HEK293 (cell line): Measurements from ENCODE around the gene IL18R1.
A peak's percentile ranks its signal among the peaks of the same experiment; 100 is the strongest.

Experiments
- CTCF ChIA-PET: fragments of 350-600 bp; formaldehyde crosslinking; extraction: SDS; loops from one replicate; lab custom pipeline; 2021; ENCODE audit warnings: antibody characterized with exemption; lab: Yijun Ruan, JAX
- POLR2A ChIA-PET: fragments of 300-600 bp; formaldehyde crosslinking; extraction: SDS; loops from one replicate; lab custom pipeline; 2020; ENCODE audit warnings: antibody characterized with exemption, inconsistent platforms; lab: Yijun Ruan, JAX
- H3K27ac ChIP-seq: fragments of 200-500 bp; sonication (Bioruptor generic); 2 replicates; pipeline ENCODE4 v1.5.1; 2014; ENCODE audit warnings: low read depth, low read length, control low read depth, inconsistent platforms; ENCODE audit errors: extremely low read depth
- H3K36me3 ChIP-seq, 2 experiments: fragments of 200-500 bp in 1 of 2; sonication (Bioruptor generic) in 1 of 2; 1 replicate in 1 of 2; 2 replicates in 1 of 2; pipeline ENCODE4 v1.5.1; 2014 to 2017; ENCODE audit warnings: inconsistent platforms in 2 of 2, low read length in 2 of 2; ENCODE audit not compliant: control insufficient read depth in 2 of 2, insufficient read depth in 1 of 2
- H3K4me1 ChIP-seq: fragments of 200-500 bp; sonication (Bioruptor generic); 2 replicates; pipeline ENCODE4 v1.5.1; 2014; ENCODE audit warnings: mild to moderate bottlenecking, low read length, inconsistent platforms; ENCODE audit not compliant: control insufficient read depth, insufficient read depth
- H3K4me3 ChIP-seq: 2 replicates; pipeline ENCODE4 v1.5.1; 2011; ENCODE audit warnings: low read depth, mild to moderate bottlenecking, control low read depth, low read length, moderate library complexity
- H3K9me3 ChIP-seq: fragments of 200-500 bp; sonication (Bioruptor generic); 2 replicates; pipeline ENCODE4 v1.5.1; 2014; ENCODE audit warnings: low read depth, low read length, inconsistent platforms; ENCODE audit not compliant: control insufficient read depth, insufficient read depth
- REST ChIP-seq: fragments of 450-650 bp; formaldehyde crosslinking; IDR thresholded peaks from 2 replicates; pipeline ENCODE4 v1.5.1; 2016; ENCODE audit warnings: missing biosample characterization, missing genetic modification characterization
- ZBTB44 ChIP-seq: fragments of 450-650 bp; IDR thresholded peaks from 2 replicates; pipeline ENCODE4 v1.5.1; 2018; ENCODE audit warnings: missing biosample characterization, mild to moderate bottlenecking, missing genetic modification characterization
- ZIC2 ChIP-seq: fragments of 450-650 bp; formaldehyde crosslinking; IDR thresholded peaks from 2 replicates; pipeline ENCODE4 v1.5.1; 2016; ENCODE audit warnings: missing biosample characterization, missing genetic modification characterization
- ZNF26 ChIP-seq: fragments of 450-650 bp; formaldehyde crosslinking; IDR thresholded peaks from 2 replicates; pipeline ENCODE4 v1.5.1; 2016; ENCODE audit warnings: missing biosample characterization, missing genetic modification characterization
- ZNF280D ChIP-seq: fragments of 450-650 bp; formaldehyde crosslinking; IDR thresholded peaks from 2 replicates; pipeline ENCODE4 v1.5.1; 2016; ENCODE audit warnings: missing biosample characterization, missing genetic modification characterization
- ZNF426 ChIP-seq: fragments of 450-650 bp; formaldehyde crosslinking; IDR thresholded peaks from 2 replicates; pipeline ENCODE4 v1.5.1; 2017; ENCODE audit warnings: missing biosample characterization, missing genetic modification characterization, mild to moderate bottlenecking, inconsistent platforms, moderate library complexity
- ZNF488 ChIP-seq: fragments of 450-650 bp; formaldehyde crosslinking; IDR thresholded peaks from 2 replicates; pipeline ENCODE4 v1.5.1; 2016; ENCODE audit warnings: missing biosample characterization, missing genetic modification characterization
- ZNF514 ChIP-seq: fragments of 450-650 bp; formaldehyde crosslinking; IDR thresholded peaks from 2 replicates; pipeline ENCODE4 v1.5.1; 2016; ENCODE audit warnings: missing biosample characterization, missing genetic modification characterization
- ZNF530 ChIP-seq: fragments of 450-650 bp; formaldehyde crosslinking; IDR thresholded peaks from 2 replicates; pipeline ENCODE4 v1.5.1; 2016; ENCODE audit warnings: low read depth, missing biosample characterization, missing genetic modification characterization
- ZNF571 ChIP-seq: fragments of 450-650 bp; formaldehyde crosslinking; IDR thresholded peaks from 2 replicates; pipeline ENCODE4 v1.5.0; 2017; ENCODE audit warnings: missing biosample characterization, missing genetic modification characterization
- ZNF585B ChIP-seq: fragments of 450-650 bp; formaldehyde crosslinking; IDR thresholded peaks from 2 replicates; pipeline ENCODE4 v1.5.1; 2016; ENCODE audit warnings: missing biosample characterization, missing genetic modification characterization
- ZNF645 ChIP-seq: fragments of 450-650 bp; formaldehyde crosslinking; IDR thresholded peaks from 2 replicates; pipeline ENCODE4; 2016; ENCODE audit warnings: missing biosample characterization, missing genetic modification characterization
- ZSCAN18 ChIP-seq: fragments of 450-650 bp; formaldehyde crosslinking; IDR thresholded peaks from 2 replicates; pipeline ENCODE4 v1.5.1; 2016; ENCODE audit warnings: missing biosample characterization, missing genetic modification characterization
- ZSCAN4 ChIP-seq: fragments of 450-650 bp; formaldehyde crosslinking; IDR thresholded peaks from 2 replicates; pipeline ENCODE4 v1.5.1; 2017; ENCODE audit warnings: missing biosample characterization, missing genetic modification characterization

IL18R1 gene

GRCh38 chr2:102361632-102362241, 6.1 kb downstream of the IL18R1 start (continued):
- no peak for TF ChIP-seq ZNF26 (tag by site-specific recombination)
- TF ChIP-seq ZSCAN4, result no peak
- TF ChIP-seq ZNF571 (tag by site-specific recombination), result no peak
- TF ChIP-seq ZNF280D (tag by site-specific recombination), result no peak
- no peak for TF ChIP-seq ZBTB44 (tag by site-specific recombination)
- TF ChIP-seq, all 188 proteins: peak for 0

GRCh38 chr2:102365763-102366162, 10.2 kb downstream of the IL18R1 start:
- ChIA-PET CTCF (interaction anchor here (1.0 kb wide), 1 partner anchor 10 kb away, joined by 4 read pairs; the partner anchor contains the start of gene IL18R1), POLR2A (no interaction called here)
- TF ChIP-seq ZNF585B (tag by site-specific recombination) (peak; percentile 84), ZNF530 (tag by site-specific recombination) (no peak), REST (tag by site-specific recombination) (no peak), ZIC2 (tag by site-specific recombination) (no peak), ZNF645 (tag by site-specific recombination) (no peak), ZNF426 (tag by site-specific recombination) (no peak), ZSCAN18 (tag by site-specific recombination) (no peak), ZNF514 (no peak), ZNF488 (tag by site-specific recombination) (no peak)
- no peaks in the 10 kb centered on the region for H3K4me1 ChIP-seq
- H3K27ac ChIP-seq, result no peak overlapping the region
- no peak overlapping the region for H3K4me3 ChIP-seq
- no peaks in the 10 kb centered on the region for H3K9me3 ChIP-seq
- peaks cover 0 to 18% of the 10 kb centered on the region in 2 experiments; a peak in 1 of 3 replicates for H3K36me3 ChIP-seq
